ENCODE data around the gene SLC26A8.

- TF ChIP-seq POLR2A (IDR thresholded peaks at IDR 0.05) (no peak), CTCF (IDR thresholded peaks at IDR 0.05) (no peak)
These were observed 30.5 kb upstream of the SLC26A8 start for GRCh38 chr6:36054956-36055355.
